ENCODE results near the gene FOXR1.

GRCh38 chr11:118998388-118998717 lies 26.8 kb downstream of the FOXR1 start:
- TF ChIP-seq CTCF (IDR thresholded peaks at IDR 0.05; ENCODE audit: low read length) (no peak), EZH2 (IDR thresholded peaks at IDR 0.05; ENCODE audit: borderline replicate concordance, low read length) (no peak)
